ENCODE data around the gene DHPS.
"Not testable (repeated sequence)": the region's sequence is repeated elsewhere in the genome, so short reads cannot be mapped to it uniquely, and the experiment has no call there.

Gene DHPS

GRCh38 chr19:12705654-12706331, 24.1 kb upstream of the DHPS start:
- no peak for DNase-seq (ENCODE audit: low read depth, low spot score)

GRCh38 chr19:12705169-12705568, 23.5 kb upstream of the DHPS start:
- DNase-seq (ENCODE audit: low read depth, low spot score): no peak

GRCh38 chr19:12703046-12703445, 21.4 kb upstream of the DHPS start:
- DNase-seq (ENCODE audit: low read depth, low spot score): no peak

- no peak for DNase-seq (ENCODE audit: low read depth, low spot score)
Observed at GRCh38 chr19:12701596-12702282, 20.1 kb upstream of the DHPS start.

- no peak for DNase-seq (ENCODE audit: low read depth, low spot score)
Observed at GRCh38 chr19:12698138-12698537, 16.5 kb upstream of the DHPS start.

GRCh38 chr19:12697425-12697824, 15.7 kb upstream of the DHPS start:
- DNase-seq (ENCODE audit: low read depth, low spot score): not testable (repeated sequence)

- DNase-seq (ENCODE audit: low read depth, low spot score): peak; percentile 83
Observed at GRCh38 chr19:12696366-12697335, 15.0 kb upstream of the DHPS start, which contains the start of gene FBXW9. Gene FBXW9 (minus strand): TSS chr19:12696631. CDS start chr19:12696581, 50 bp downstream.

- DNase-seq (ENCODE audit: low read depth, low spot score): no peak
Observed at GRCh38 chr19:12695997-12696365, 14.3 kb upstream of the DHPS start.

- no peak for DNase-seq (ENCODE audit: low read depth, low spot score)
Observed at GRCh38 chr19:12695514-12695913, 13.8 kb upstream of the DHPS start.

GRCh38 chr19:12695096-12695495, 13.4 kb upstream of the DHPS start:
- DNase-seq (ENCODE audit: low read depth, low spot score): no peak

GRCh38 chr19:12694641-12695040, 13.0 kb upstream of the DHPS start:
- DNase-seq (ENCODE audit: low read depth, low spot score): no peak

GRCh38 chr19:12692960-12693359, 11.3 kb upstream of the DHPS start:
- no peak for DNase-seq (ENCODE audit: low read depth, low spot score)

- no peak for DNase-seq (ENCODE audit: low read depth, low spot score)
Observed at GRCh38 chr19:12689581-12690216, 8.0 kb upstream of the DHPS start.

- no peak for DNase-seq (ENCODE audit: low read depth, low spot score)
Observed at GRCh38 chr19:12689012-12689411, 7.3 kb upstream of the DHPS start.

- no peak for DNase-seq (ENCODE audit: low read depth, low spot score)
Observed at GRCh38 chr19:12687496-12688196, 6.0 kb upstream of the DHPS start, which contains the start of gene GNG14. Gene GNG14 (plus strand): TSS chr19:12687998. CDS start chr19:12688049, 51 bp downstream.

GRCh38 chr19:12685831-12686230, 4.2 kb upstream of the DHPS start:
- no peak for DNase-seq (ENCODE audit: low read depth, low spot score)

GRCh38 chr19:12680034-12680433, 1.6 kb downstream of the DHPS start:
- no peak for DNase-seq (ENCODE audit: low read depth, low spot score)

- DNase-seq (ENCODE audit: low read depth, low spot score): not testable (repeated sequence)
Observed at GRCh38 chr19:12678039-12678438, 3.6 kb downstream of the DHPS start.

- no peak for DNase-seq (ENCODE audit: low read depth, low spot score)
Observed at GRCh38 chr19:12676928-12677327, 4.8 kb downstream of the DHPS start.

GRCh38 chr19:12676384-12676792, 5.3 kb downstream of the DHPS start:
- DNase-seq (ENCODE audit: low read depth, low spot score): no peak

- DNase-seq (ENCODE audit: low read depth, low spot score): no peak
Observed at GRCh38 chr19:12675940-12676339, 5.7 kb downstream of the DHPS start.
